BLaER1 (cell line): ENCODE measurements around the gene RRP8.

Experiments used
- H3K27ac ChIP-seq: shearing (Covaris generic); formaldehyde crosslinking; 2 replicates; pipeline ENCODE4 v1.8.1; 2022
- H3K27me3 ChIP-seq: shearing (Covaris generic); formaldehyde crosslinking; 2 replicates; pipeline ENCODE4 v1.8.1; 2022
- H3K36me3 ChIP-seq: shearing (Covaris generic); formaldehyde crosslinking; 2 replicates; pipeline ENCODE4 v1.8.1; 2022
- H3K4me1 ChIP-seq: shearing (Covaris generic); formaldehyde crosslinking; 2 replicates; pipeline ENCODE4 v1.8.1; 2022
- H3K4me2 ChIP-seq: shearing (Covaris generic); formaldehyde crosslinking; 2 replicates; pipeline ENCODE4 v1.8.1; 2022
- H3K4me3 ChIP-seq: shearing (Covaris generic); formaldehyde crosslinking; 2 replicates; pipeline ENCODE4 v1.8.1; 2022
- H3K9ac ChIP-seq: shearing (Covaris generic); formaldehyde crosslinking; 2 replicates; pipeline ENCODE4 v1.8.1; 2022
- H3K9me3 ChIP-seq: shearing (Covaris generic); formaldehyde crosslinking; 2 replicates; pipeline ENCODE4 v1.8.1; 2022
- H4K20me1 ChIP-seq: shearing (Covaris generic); formaldehyde crosslinking; 2 replicates; pipeline ENCODE4 v1.8.1; 2022
- Cebpa-rat ChIP-seq: shearing (Covaris generic); IDR thresholded peaks from 2 replicates; pipeline ENCODE4 v1.8.1; 2022

Gene RRP8

DNA sequence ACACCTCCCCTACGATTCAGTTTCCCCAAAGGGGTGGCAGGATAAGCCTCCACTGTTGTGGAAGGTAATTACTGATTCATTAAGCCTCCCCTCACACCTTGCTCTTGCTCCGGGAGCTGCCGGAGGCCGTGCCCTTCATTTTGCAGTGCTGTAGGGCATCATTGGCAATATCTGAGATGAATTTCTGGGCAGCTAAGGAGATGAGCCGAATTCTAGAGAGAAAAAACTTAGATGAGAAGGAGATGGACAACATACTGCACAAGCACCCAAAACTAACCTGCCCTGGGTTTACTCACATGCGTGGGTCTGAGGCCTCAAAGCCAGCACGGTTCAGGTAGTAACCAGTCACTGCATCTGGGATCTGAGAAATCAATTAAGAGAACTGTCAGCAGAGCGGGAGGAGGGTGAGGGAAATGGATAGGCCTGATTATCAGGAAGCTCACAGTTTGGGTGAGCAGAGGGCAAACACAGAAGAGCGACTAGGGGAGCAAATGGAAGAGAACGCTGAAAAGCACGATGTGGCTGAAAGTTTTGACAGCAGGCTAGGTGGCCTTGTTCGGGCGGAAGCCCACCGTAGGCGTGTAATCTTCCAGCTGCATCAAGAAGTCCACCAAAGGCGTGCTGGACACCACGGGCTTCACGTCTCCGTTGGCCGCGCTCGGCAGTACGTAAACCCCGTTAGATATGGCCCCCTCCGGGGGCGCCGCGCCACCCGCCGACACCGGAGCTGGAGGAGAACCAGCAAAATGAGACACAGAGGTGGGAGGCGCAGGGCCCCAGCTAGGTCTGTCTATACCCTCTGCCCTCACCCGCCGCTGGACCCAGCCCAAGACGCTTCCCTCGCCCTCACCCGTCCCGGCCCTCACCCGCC is 7.9 kb upstream of the RRP8 start:
- H3K4me1 ChIP-seq, result peaks cover 39% of the 10 kb centered on the region
- no peaks in the 10 kb centered on the region for H3K9me3 ChIP-seq
- H3K27ac ChIP-seq, result peak overlapping the region; percentile 91
- peaks cover 24% of the 10 kb centered on the region; the same call in 1 of the 2 replicates for H4K20me1 ChIP-seq
- H3K27me3 ChIP-seq, result no peaks in the 10 kb centered on the region; the same call in 1 of the 2 replicates
- no peak for TF ChIP-seq Cebpa-rat
- peak overlapping the region; percentile 94 for H3K9ac ChIP-seq
- H3K4me3 ChIP-seq, result peak overlapping the region; percentile 92
- H3K36me3 ChIP-seq, result peaks cover 63% of the 10 kb centered on the region
- H3K4me2 ChIP-seq, result peak overlapping the region; percentile 98

DNA sequence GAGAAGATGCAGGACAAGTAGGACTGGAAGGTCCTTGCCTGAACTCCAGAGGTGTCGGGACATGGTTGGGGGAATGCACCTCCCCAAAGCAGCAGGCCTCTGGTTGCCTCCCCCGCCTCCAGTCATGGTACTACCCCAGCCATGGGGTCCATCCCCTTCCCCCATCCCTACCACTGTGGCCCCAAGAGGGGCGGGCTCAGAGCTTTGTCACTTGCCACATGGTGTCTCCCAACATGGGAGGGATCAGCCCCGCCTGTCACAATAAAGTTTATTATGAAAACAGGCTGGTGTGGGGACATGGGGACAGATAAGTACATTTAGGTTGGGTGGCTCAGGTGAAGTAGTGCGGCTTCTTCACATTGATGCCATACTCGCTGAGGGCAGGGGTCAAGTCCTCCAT is 7.2 kb upstream of the RRP8 start:
- TF ChIP-seq Cebpa-rat, result no peak
- peak overlapping the region; percentile 94 for H3K9ac ChIP-seq
- peaks cover 55% of the 10 kb centered on the region for H3K36me3 ChIP-seq
- peak overlapping the region; percentile 91; the same call in 1 of the 2 replicates for H3K27ac ChIP-seq
- H3K4me1 ChIP-seq, result peaks cover 46% of the 10 kb centered on the region
- H3K27me3 ChIP-seq, result no peaks in the 10 kb centered on the region; the same call in 1 of the 2 replicates
- no peaks in the 10 kb centered on the region for H3K9me3 ChIP-seq
- peaks cover 26% of the 10 kb centered on the region; the same call in 1 of the 2 replicates for H4K20me1 ChIP-seq
- peak overlapping the region; percentile 92 for H3K4me3 ChIP-seq
- H3K4me2 ChIP-seq, result peak overlapping the region; percentile 98

DNA sequence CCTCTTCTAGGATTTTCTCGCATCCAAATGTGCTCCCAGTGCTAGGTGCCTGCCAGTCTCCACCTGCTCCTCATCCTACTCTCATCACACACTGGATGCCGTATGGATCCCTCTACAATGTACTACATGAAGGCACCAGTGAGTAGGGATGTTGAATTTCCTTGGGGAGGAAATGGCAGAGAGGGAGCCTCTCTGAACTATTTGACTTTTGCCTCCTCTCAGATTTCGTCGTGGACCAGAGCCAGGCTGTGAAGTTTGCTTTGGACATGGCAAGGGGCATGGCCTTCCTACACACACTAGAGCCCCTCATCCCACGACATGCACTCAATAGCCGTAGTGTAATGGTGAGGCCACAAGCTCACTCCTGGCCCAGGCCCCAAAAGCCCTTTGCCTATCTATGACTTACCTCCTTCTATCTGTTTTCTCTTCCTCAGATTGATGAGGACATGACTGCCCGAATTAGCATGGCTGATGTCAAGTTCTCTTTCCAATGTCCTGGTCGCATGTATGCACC is 6.1 kb upstream of the RRP8 start:
- no peak overlapping the region for H3K4me3 ChIP-seq
- no peak for TF ChIP-seq Cebpa-rat
- no peaks in the 10 kb centered on the region; the same call in 1 of the 2 replicates for H3K27me3 ChIP-seq
- peaks cover 45% of the 10 kb centered on the region for H3K36me3 ChIP-seq
- H3K9me3 ChIP-seq, result no peaks in the 10 kb centered on the region
- no peak overlapping the region for H3K9ac ChIP-seq
- H3K4me1 ChIP-seq, result peaks cover 56% of the 10 kb centered on the region
- H3K4me2 ChIP-seq, result no peak overlapping the region
- peaks cover 33% of the 10 kb centered on the region; the same call in 1 of the 2 replicates for H4K20me1 ChIP-seq
- no peak overlapping the region for H3K27ac ChIP-seq

DNA sequence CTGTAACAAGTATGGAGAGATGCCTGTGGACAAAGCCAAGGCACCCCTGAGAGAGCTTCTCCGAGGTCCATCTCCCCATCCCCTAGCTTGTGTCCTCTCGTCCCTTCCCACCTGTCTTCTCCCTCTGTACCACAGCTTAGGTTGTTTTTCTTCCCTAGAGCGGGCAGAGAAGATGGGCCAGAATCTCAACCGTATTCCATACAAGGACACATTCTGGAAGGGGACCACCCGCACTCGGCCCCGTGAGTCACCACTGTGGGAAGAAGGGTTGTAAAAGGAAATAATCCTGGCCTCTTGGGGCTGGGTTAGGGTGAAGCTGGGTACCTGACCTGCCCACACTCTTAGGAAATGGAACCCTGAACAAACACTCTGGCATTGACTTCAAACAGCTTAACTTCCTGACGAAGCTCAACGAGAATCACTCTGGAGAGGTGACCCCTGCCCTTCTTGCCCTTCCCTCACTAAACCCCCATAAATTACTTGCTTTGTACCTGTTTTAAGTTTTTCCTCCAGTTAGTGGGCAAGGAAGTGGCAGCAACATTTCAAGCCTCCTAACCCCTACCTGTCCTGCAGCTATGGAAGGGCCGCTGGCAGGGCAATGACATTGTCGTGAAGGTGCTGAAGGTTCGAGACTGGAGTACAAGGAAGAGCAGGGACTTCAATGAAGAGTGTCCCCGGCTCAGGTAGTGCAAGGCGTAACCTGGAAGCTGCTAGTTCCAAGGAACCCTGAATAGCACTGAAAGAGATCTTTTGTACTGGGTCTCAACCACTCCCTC is 5.5 kb upstream of the RRP8 start:
- no peak overlapping the region for H3K4me2 ChIP-seq
- no peaks in the 10 kb centered on the region; the same call in 1 of the 2 replicates for H3K27me3 ChIP-seq
- no peak for TF ChIP-seq Cebpa-rat
- H3K4me1 ChIP-seq, result peaks cover 59% of the 10 kb centered on the region
- H3K9ac ChIP-seq, result no peak overlapping the region
- H3K36me3 ChIP-seq, result peaks cover 39% of the 10 kb centered on the region
- H3K9me3 ChIP-seq, result no peaks in the 10 kb centered on the region
- H4K20me1 ChIP-seq, result peaks cover 33% of the 10 kb centered on the region; the same call in 1 of the 2 replicates
- no peak overlapping the region for H3K27ac ChIP-seq
- no peak overlapping the region for H3K4me3 ChIP-seq

DNA sequence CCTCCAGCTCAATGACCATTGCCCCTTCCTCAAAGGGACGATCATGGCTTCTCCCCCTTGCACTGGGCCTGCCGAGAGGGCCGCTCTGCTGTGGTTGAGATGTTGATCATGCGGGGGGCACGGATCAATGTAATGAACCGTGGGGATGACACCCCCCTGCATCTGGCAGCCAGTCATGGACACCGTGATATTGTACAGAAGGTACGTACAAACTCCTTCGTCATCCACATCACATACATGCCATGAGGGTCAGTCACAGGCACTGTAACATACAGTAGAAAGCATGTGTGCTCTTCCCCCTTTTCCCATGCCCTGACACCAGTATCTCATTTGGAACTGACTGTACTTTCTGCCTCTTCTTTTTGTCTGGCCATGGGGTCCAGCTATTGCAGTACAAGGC is 4.6 kb upstream of the RRP8 start:
- H3K36me3 ChIP-seq, result peaks cover 38% of the 10 kb centered on the region
- no peaks in the 10 kb centered on the region for H3K9me3 ChIP-seq
- H3K4me2 ChIP-seq, result no peak overlapping the region
- H3K27me3 ChIP-seq, result no peaks in the 10 kb centered on the region; the same call in 1 of the 2 replicates
- no peak overlapping the region for H3K4me3 ChIP-seq
- no peak overlapping the region for H3K27ac ChIP-seq
- H4K20me1 ChIP-seq, result peaks cover 33% of the 10 kb centered on the region; the same call in 1 of the 2 replicates
- no peak overlapping the region for H3K9ac ChIP-seq
- TF ChIP-seq Cebpa-rat, result no peak
- H3K4me1 ChIP-seq, result peaks cover 53% of the 10 kb centered on the region

DNA sequence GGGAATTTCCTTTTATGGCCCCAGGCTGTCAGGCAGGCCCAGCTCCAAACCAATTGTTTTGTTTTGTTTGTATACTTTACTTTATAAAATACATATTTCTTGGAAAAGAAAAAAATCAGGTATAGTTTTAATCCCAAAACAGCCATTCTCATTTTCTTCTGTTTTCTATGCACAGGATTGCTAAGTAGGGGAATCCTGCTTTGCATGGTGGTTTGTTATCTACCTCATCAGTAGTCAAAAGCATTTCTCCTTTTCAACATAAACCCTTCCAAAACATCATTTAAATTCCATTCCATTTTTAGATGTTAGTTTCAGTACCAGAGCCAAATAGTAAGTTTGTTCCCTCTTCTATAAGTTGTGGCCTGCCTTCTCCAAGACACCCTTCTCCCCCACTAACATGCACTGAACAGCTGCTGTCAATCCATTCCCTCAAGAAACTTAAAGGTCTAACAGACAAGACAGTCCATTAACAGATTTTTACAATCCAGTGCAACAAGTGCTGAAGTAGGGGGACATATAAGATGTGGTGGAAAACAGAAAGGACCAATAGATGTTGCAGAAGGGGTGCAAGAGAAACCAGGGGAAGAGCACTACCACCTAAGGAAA is 3.9 kb upstream of the RRP8 start:
- Histone ChIP-seq H3K4me1 (peaks cover 53% of the 10 kb centered on the region), H3K9me3 (no peaks in the 10 kb centered on the region), H3K36me3 (peaks cover 38% of the 10 kb centered on the region), H3K4me2 (peak overlapping the region; percentile 96), H3K27me3 (no peaks in the 10 kb centered on the region; the same call in 1 of the 2 replicates), H3K9ac (0 out of 2 replicates have a peak overlapping the region, but pooled peaks have one; percentile 59), H3K4me3 (no peak overlapping the region), H3K27ac (peak overlapping the region; percentile 56), H4K20me1 (peaks cover 40% of the 10 kb centered on the region)
- no peak for TF ChIP-seq Cebpa-rat

DNA sequence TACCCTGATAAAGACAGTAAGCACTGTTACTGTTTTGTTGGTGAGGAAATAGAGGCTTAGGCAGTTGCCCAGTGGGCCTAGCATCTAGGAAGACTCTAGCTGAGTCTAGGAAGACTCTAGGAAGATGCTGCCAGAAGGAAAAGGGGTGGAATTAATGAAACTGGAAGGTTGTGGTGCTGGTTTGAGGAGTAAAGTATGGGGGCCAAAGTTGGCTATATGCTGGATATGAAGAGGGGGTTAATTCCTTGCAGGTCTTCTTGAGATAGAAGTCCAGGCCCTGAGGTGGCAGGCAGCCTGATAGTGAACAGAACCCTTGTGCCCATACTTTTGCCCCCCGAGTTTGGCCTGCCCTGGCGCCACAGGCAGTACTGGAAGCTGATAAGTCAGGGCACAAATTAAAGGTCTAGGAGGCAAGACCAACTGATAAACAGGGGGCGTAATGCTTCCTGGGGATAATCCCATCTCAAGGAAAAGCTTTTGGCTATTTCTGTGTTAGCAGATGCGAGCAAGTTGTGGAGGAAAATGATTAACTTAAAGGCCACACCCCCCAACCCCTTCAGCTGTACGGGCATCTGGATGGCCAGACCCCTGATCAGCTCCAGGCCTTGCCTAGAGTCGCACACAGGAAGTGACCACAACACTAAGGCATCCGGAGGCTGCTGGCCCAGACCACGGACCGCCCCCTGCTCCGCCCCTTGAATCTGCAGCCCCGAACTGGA is 3.2 kb upstream of the RRP8 start:
- Histone ChIP-seq H3K27ac (peak overlapping the region; percentile 56), H3K9ac (peak overlapping the region; percentile 59; the same call in 1 of the 2 replicates), H4K20me1 (peaks cover 44% of the 10 kb centered on the region), H3K4me3 (no peak overlapping the region), H3K36me3 (peaks cover 44% of the 10 kb centered on the region), H3K4me2 (peak overlapping the region; percentile 96), H3K27me3 (no peaks in the 10 kb centered on the region; the same call in 1 of the 2 replicates), H3K4me1 (peaks cover 60% of the 10 kb centered on the region), H3K9me3 (no peaks in the 10 kb centered on the region)
- no peak for TF ChIP-seq Cebpa-rat

DNA sequence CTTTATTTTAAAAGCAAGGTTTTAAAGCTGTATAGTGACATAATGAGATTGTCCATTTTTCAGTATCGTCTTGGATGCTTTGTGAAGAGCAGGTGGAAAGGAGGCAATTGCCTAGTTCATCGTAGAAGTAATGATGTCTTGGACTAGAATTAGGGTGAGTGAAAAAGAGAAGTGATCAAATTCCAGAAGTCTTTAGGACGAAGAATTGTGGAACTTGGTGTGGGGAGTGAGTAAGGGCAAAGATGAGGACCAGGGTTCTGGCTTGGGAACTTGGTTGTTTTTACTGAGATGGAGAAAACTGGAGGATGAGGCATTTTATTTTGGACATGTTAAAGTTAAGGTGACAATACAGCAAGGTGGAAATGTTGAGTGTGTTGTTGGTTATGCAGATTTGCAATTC is 1.4 kb upstream of the RRP8 start:
- Histone ChIP-seq H4K20me1 (peaks cover 50% of the 10 kb centered on the region), H3K4me3 (peak overlapping the region; percentile 80), H3K9me3 (no peaks in the 10 kb centered on the region), H3K9ac (peak overlapping the region; percentile 88), H3K27ac (no peak overlapping the region), H3K4me1 (peaks cover 52% of the 10 kb centered on the region), H3K36me3 (peaks cover 48% of the 10 kb centered on the region), H3K27me3 (no peaks in the 10 kb centered on the region), H3K4me2 (peak overlapping the region; percentile 96)
- TF ChIP-seq Cebpa-rat, result no peak
